Spleen (tissue), 11 donors: ENCODE results near the gene SMAD1. TPM values are rescaled to one million over a fixed set of nuclear protein-coding genes. Genes with fewer than 3 reads are reported as not detected.

Experiments used
- DNase-seq: peaks from one replicate; pipeline ENCODE4 v3.0.0-alpha.2; 2020
- H3K27ac ChIP-seq, 8 donors: fragments of 200-600 bp; sonication (generic) in 7 of 8; 1 replicate in 4 of 8; 2 replicates in 4 of 8; pipeline versions ENCODE4 v1.5.0 to v1.8.0; 2016 to 2021; ENCODE audit warnings: inconsistent platforms in 4 of 8, mild to moderate bottlenecking in 4 of 8, moderate library complexity in 1 of 8
- H3K27me3 ChIP-seq, 7 donors: fragments of 200-600 bp; sonication (generic) in 6 of 7; replicated peaks in 1 of 7; 1 replicate in 4 of 7; 2 replicates in 3 of 7; pipeline versions ENCODE4 v1.5.0 to v1.8.0; 2016 to 2021; ENCODE audit warnings: inconsistent platforms in 3 of 7, mild to moderate bottlenecking in 1 of 7
- H3K36me3 ChIP-seq, 6 donors: fragments of 200-600 bp; sonication (generic) in 5 of 6; 1 replicate in 4 of 6; 2 replicates in 2 of 6; pipeline versions ENCODE4 v1.5.0 to v1.8.0; 2016 to 2021; ENCODE audit warnings: inconsistent platforms in 2 of 6
- H3K4me1 ChIP-seq, 6 donors: fragments of 200-600 bp; sonication (generic) in 5 of 6; 1 replicate in 3 of 6; 2 replicates in 3 of 6; pipeline versions ENCODE4 v1.5.0 to v1.8.0; 2016 to 2021; ENCODE audit warnings: inconsistent platforms in 3 of 6
- H3K4me3 ChIP-seq, 8 donors: fragments of 200-600 bp; sonication (generic) in 7 of 8; 1 replicate in 4 of 8; 2 replicates in 4 of 8; pipeline versions ENCODE4 v1.5.0 to v1.8.0; 2016 to 2021; ENCODE audit warnings: inconsistent platforms in 4 of 8, mild to moderate bottlenecking in 4 of 8, moderate library complexity in 2 of 8
- H3K9me3 ChIP-seq, 8 donors: fragments of 200-600 bp; sonication (generic) in 7 of 8; 1 replicate in 4 of 8; 2 replicates in 4 of 8; pipeline versions ENCODE4 v1.5.0 to v1.8.0; 2016 to 2021; ENCODE audit warnings: inconsistent platforms in 4 of 8
- POLR2A ChIP-seq, 3 donors: fragments of 450-650 bp; IDR thresholded peaks; one replicate each; pipeline ENCODE4 v1.5.1; 2017; ENCODE audit warnings: antibody characterized with exemption in 3 of 3, mild to moderate bottlenecking in 1 of 3
- POLR2AphosphoS5 ChIP-seq, 3 donors: sonication (generic); formaldehyde crosslinking; IDR thresholded peaks; one replicate each; pipeline ENCODE4 v1.5.1; 2017; ENCODE audit warnings: antibody characterized with exemption in 3 of 3
- WGBS, 5 donors: extraction: QIAGEN DNeasy Blood & Tissue Kit in 3 of 5; methylation state at CpG; one replicate each; pipeline versions ENCODE4 v1.1.5 to v1.1.7; 2013 to 2018; 5-methylcytosine and 5-hydroxymethylcytosine counted together
- intact Hi-C: fragments of 100-400 bp; cut with DNase I; formaldehyde crosslinking; loops from one replicate; pipeline ENCODE4 v1.15.0; 2023; ENCODE audit warnings: low total_unique reads
- polyA plus RNA-seq, 3 donors: library from polyadenylated mRNA; stranded (reverse); fragments of 200-250 nt; gene quantifications; one replicate each; pipeline ENCODE4 v1.2.1, GENCODE V29; 2013
- total RNA-seq, 7 donors: library from RNA; depleted of rRNA in 3 of 7; stranded (reverse); fragments of >200 nt in 3 of 7; fragmentation: NEBNext Ultra II Directional in 4 of 7; extraction: Animal tissue kit (Norgen Biotek cat#: 25700) in 4 of 7; gene quantifications; one replicate each; pipeline versions ENCODE4 v1.1.0 to v1.2.1, GENCODE V29; 2016 to 2021
- TF ChIP-seq, protein P1 (sequence below), 11 experiments: fragments of 200-600 bp in 7 of 11; fragments of 450-650 bp in 4 of 11; sonication (generic) in 4 of 11; IDR thresholded peaks in 8 of 11; conservative IDR thresholded peaks in 3 of 11; 1 replicate in 7 of 11; 2 replicates in 4 of 11; pipeline versions ENCODE4 v1.4.0 to v1.8.0; 2016 to 2021; ENCODE audit warnings: antibody characterized with exemption in 11 of 11, inconsistent platforms in 4 of 11, mild to moderate bottlenecking in 1 of 11
- donor health status: healthy with polysubstance abuse.
- donor health status: DM: no; HTN: no; CAD: no; lungs with moderate emphysema.
- donor health status: DM: no; HTN: no; CAD: no.
- donor health status: Bipolar disorder and iron deficiency.
- donor health status: healthy.
- donor health status: DM: no; HTN: no; CAD: no.
- donor health status: DM: yes; HTN: yes; CAD: no.

SMAD1 gene
- total and polyA plus RNA-seq, 10 donors: 2.8 to 48.2 (median 28.7) TPM

DNA sequence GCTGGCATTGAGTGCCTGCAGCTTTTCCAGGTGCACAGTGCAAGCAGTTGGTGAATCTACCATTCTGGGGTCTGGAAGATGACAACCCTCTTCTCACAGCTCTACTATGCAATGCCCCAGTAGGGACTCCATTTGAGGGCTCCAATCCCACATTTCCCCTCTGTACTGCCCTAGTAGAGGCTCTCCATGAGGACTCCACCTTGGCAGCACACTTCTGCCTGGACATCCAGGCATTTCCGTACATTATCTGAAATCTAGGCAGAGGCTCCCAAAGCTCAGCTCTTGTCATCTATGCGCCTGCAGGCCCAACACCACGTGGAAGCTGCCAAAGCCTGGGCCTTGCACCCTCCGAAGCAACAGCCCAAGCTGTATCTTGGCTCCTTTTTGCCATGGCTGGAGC, 8.4 kb upstream of the SMAD1 start:
- no peaks in the 10 kb centered on the region for H3K4me1 ChIP-seq
- H3K27me3 ChIP-seq: peaks cover 0 to 3% (median 0%) of the 10 kb centered on the region in 7 donors
- 80 to 88% (median 85%) methylated on average over 4 of the region's 4 CpGs for WGBS, 5 donors
- H3K36me3 ChIP-seq: no peaks in the 10 kb centered on the region
- H3K27ac ChIP-seq: no peak overlapping the region
- intact Hi-C loops: no loop called here
- no peak for TF ChIP-seq POLR2AphosphoS5 (IDR thresholded peaks at IDR 0.05)
- TF ChIP-seq POLR2A (IDR thresholded peaks at IDR 0.05): no peak
- TF ChIP-seq, protein P1, sequence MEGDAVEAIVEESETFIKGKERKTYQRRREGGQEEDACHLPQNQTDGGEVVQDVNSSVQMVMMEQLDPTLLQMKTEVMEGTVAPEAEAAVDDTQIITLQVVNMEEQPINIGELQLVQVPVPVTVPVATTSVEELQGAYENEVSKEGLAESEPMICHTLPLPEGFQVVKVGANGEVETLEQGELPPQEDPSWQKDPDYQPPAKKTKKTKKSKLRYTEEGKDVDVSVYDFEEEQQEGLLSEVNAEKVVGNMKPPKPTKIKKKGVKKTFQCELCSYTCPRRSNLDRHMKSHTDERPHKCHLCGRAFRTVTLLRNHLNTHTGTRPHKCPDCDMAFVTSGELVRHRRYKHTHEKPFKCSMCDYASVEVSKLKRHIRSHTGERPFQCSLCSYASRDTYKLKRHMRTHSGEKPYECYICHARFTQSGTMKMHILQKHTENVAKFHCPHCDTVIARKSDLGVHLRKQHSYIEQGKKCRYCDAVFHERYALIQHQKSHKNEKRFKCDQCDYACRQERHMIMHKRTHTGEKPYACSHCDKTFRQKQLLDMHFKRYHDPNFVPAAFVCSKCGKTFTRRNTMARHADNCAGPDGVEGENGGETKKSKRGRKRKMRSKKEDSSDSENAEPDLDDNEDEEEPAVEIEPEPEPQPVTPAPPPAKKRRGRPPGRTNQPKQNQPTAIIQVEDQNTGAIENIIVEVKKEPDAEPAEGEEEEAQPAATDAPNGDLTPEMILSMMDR (IDR thresholded peaks at IDR 0.05 in 8 of 11, conservative IDR thresholded peaks at IDR 0.05 in 3 of 11): no peak
- H3K9me3 ChIP-seq: peaks cover 0 to 25% (median 17%) of the 10 kb centered on the region in 8 donors
- no peak overlapping the region for H3K4me3 ChIP-seq
- no peak for DNase-seq

- H3K27ac ChIP-seq: peak overlapping the region in 2 of 8 donors; percentile 22 to 96
- DNase-seq: no peak
- peaks cover 0 to 58% (median 25%) of the 10 kb centered on the region in 6 donors for H3K4me1 ChIP-seq
- no peaks in the 10 kb centered on the region for H3K9me3 ChIP-seq
- intact Hi-C loops: no loop called here
- H3K4me3 ChIP-seq: peak overlapping the region in 1 of 8 donors; percentile 83
- H3K27me3 ChIP-seq: peaks cover 0 to 71% (median 12%) of the 10 kb centered on the region in 7 donors
- H3K36me3 ChIP-seq: no peaks in the 10 kb centered on the region
- 16 to 25% (median 18%) methylated on average over 1 of the region's 1 CpG for WGBS, 5 donors
- TF ChIP-seq POLR2A (IDR thresholded peaks at IDR 0.05) (no peak), POLR2AphosphoS5 (IDR thresholded peaks at IDR 0.05) (peak in 1 of 3 donors; percentile 12)
- TF ChIP-seq, protein P1 (IDR thresholded peaks at IDR 0.05 in 8 of 11, conservative IDR thresholded peaks at IDR 0.05 in 3 of 11): no peak
These were observed 1.4 kb upstream of the SMAD1 start for GRCh38 chr4:145480257-145480656.

- WGBS, 5 donors: 0 to 4% (median 1%) methylated on average over 11 to 42 of the region's 42 CpGs
- Histone ChIP-seq H3K4me1 (peaks cover 0 to 74% (median 35%) of the 10 kb centered on the region in 6 donors), H3K27me3 (peaks cover 0 to 88% (median 12%) of the 10 kb centered on the region in 7 donors), H3K4me3 (peak overlapping the region; percentile 61 to 87 (median 82)), H3K9me3 (no peaks in the 10 kb centered on the region), H3K27ac (peak overlapping the region; percentile 80 to 96 (median 94)), H3K36me3 (no peaks in the 10 kb centered on the region)
- TF ChIP-seq POLR2A (IDR thresholded peaks at IDR 0.05) (no peak), POLR2AphosphoS5 (IDR thresholded peaks at IDR 0.05) (no peak)
- TF ChIP-seq, protein P1 (IDR thresholded peaks at IDR 0.05 in 8 of 11, conservative IDR thresholded peaks at IDR 0.05 in 3 of 11): no peak
- intact Hi-C loops: no loop called here
- DNase-seq: no peak
These were observed 222 bp downstream of the SMAD1 start for GRCh38 chr4:145481942-145482208.

GRCh38 chr4:145482209-145483037, 770 bp downstream of the SMAD1 start:
- Histone ChIP-seq H3K4me3 (peak overlapping the region; percentile 61 to 87 (median 82)), H3K27ac (peak overlapping the region; percentile 80 to 96 (median 94)), H3K4me1 (peaks cover 2 to 80% (median 40%) of the 10 kb centered on the region in 6 donors), H3K36me3 (no peaks in the 10 kb centered on the region), H3K9me3 (no peaks in the 10 kb centered on the region), H3K27me3 (peaks cover 0 to 92% (median 12%) of the 10 kb centered on the region in 7 donors)
- peak; percentile 80 for DNase-seq
- TF ChIP-seq, protein P1 (IDR thresholded peaks at IDR 0.05 in 8 of 11, conservative IDR thresholded peaks at IDR 0.05 in 3 of 11): no peak
- TF ChIP-seq POLR2AphosphoS5 (IDR thresholded peaks at IDR 0.05): peak; percentile 6 to 60 (median 27)
- TF ChIP-seq POLR2A (IDR thresholded peaks at IDR 0.05): peak in 1 of 3 donors; percentile 17
- intact Hi-C loops: no loop called here
- 0 to 1% (median 1%) methylated on average over 33 to 73 of the region's 73 CpGs for WGBS, 5 donors
